ENCODE results near the gene USP3.

DNA sequence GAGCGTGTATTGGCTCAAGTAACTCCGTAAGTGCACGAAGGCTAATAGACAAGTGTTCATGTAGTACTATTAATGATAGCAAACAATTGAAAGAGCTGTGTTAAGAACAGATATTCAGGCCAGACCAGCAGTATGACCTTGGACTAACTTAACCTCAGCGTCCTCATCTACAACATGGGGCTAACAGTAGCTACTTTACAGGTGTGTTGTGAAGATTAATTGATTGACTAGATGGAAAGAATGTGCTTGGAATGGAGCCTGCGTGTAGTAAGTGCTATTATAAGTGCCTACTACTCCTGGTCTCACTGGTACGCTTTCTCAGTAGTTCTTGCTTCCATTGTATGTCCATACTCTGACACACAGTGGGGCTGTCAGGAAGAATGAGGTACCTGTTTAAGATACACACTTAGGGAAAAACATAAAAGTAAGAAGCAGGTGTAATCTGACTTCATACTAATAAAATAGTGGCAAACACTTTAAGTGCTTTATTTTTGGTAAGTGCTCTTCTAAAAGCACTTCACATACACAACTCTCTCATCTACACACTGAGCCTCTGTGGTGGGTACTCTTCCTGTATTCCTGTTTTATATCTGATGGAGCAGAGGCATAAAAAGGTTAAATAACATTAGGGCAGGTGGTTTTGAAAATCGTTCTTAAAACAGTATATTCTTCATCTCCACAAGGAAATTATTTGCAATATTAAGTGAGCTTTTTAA lies 68.5 kb downstream of the USP3 start:
- TF ChIP-seq, protein P1, sequence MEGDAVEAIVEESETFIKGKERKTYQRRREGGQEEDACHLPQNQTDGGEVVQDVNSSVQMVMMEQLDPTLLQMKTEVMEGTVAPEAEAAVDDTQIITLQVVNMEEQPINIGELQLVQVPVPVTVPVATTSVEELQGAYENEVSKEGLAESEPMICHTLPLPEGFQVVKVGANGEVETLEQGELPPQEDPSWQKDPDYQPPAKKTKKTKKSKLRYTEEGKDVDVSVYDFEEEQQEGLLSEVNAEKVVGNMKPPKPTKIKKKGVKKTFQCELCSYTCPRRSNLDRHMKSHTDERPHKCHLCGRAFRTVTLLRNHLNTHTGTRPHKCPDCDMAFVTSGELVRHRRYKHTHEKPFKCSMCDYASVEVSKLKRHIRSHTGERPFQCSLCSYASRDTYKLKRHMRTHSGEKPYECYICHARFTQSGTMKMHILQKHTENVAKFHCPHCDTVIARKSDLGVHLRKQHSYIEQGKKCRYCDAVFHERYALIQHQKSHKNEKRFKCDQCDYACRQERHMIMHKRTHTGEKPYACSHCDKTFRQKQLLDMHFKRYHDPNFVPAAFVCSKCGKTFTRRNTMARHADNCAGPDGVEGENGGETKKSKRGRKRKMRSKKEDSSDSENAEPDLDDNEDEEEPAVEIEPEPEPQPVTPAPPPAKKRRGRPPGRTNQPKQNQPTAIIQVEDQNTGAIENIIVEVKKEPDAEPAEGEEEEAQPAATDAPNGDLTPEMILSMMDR (IDR thresholded peaks at IDR 0.05; ENCODE audit: insufficient read depth, low read length, poor library complexity, severe bottlenecking), result no peak
- TF ChIP-seq EZH2phosphoT487 (conservative IDR thresholded peaks at IDR 0.05; ENCODE audit: low read length), result no peak
